Spleen (tissue), 7 donors: ENCODE data around the gene GCFC2.

Source experiments
- POLR2A ChIP-seq, 3 donors: fragments of 450-650 bp; IDR thresholded peaks; one replicate each; pipeline ENCODE4 v1.5.1; 2017; ENCODE audit warnings: antibody characterized with exemption in 3 of 3, mild to moderate bottlenecking in 1 of 3
- POLR2AphosphoS5 ChIP-seq, 3 donors: sonication (generic); formaldehyde crosslinking; IDR thresholded peaks; one replicate each; pipeline ENCODE4 v1.5.1; 2017; ENCODE audit warnings: antibody characterized with exemption in 3 of 3
- TF ChIP-seq, protein P1 (sequence below), 11 experiments: fragments of 200-600 bp in 7 of 11; fragments of 450-650 bp in 4 of 11; sonication (generic) in 4 of 11; IDR thresholded peaks in 8 of 11; conservative IDR thresholded peaks in 3 of 11; 1 replicate in 7 of 11; 2 replicates in 4 of 11; pipeline versions ENCODE4 v1.4.0 to v1.8.0; 2016 to 2021; ENCODE audit warnings: antibody characterized with exemption in 11 of 11, inconsistent platforms in 4 of 11, mild to moderate bottlenecking in 1 of 11
- donor health status: DM: no; HTN: no; CAD: no; lungs with moderate emphysema.
- donor health status: DM: no; HTN: no; CAD: no.
- donor health status: DM: no; HTN: no; CAD: no.

DNA sequence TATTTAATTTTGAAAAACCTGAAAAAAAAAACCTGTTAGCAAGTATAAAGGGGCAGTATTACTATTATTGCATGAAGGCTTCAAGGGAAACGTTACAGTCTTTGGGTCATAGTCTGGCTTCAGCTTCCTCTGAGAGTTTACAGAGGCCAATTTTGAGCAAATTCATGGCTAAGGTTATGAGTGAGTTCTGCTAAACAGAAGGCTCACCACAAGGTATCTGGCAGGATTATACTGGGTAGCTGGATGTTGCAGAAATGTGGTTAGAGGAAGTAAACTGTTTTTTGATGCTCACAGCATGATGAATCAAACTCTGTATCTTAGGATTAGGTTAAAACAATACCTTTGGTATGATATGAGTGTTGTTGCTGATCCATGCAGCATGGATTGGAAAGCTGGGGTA is 54.9 kb downstream of the GCFC2 start:
- TF ChIP-seq, protein P1, sequence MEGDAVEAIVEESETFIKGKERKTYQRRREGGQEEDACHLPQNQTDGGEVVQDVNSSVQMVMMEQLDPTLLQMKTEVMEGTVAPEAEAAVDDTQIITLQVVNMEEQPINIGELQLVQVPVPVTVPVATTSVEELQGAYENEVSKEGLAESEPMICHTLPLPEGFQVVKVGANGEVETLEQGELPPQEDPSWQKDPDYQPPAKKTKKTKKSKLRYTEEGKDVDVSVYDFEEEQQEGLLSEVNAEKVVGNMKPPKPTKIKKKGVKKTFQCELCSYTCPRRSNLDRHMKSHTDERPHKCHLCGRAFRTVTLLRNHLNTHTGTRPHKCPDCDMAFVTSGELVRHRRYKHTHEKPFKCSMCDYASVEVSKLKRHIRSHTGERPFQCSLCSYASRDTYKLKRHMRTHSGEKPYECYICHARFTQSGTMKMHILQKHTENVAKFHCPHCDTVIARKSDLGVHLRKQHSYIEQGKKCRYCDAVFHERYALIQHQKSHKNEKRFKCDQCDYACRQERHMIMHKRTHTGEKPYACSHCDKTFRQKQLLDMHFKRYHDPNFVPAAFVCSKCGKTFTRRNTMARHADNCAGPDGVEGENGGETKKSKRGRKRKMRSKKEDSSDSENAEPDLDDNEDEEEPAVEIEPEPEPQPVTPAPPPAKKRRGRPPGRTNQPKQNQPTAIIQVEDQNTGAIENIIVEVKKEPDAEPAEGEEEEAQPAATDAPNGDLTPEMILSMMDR (IDR thresholded peaks at IDR 0.05 in 8 of 11, conservative IDR thresholded peaks at IDR 0.05 in 3 of 11): no peak
- TF ChIP-seq POLR2AphosphoS5 (IDR thresholded peaks at IDR 0.05): no peak
- TF ChIP-seq POLR2A (IDR thresholded peaks at IDR 0.05): no peak
